Epidermal melanocyte (primary cell): ENCODE measurements around the gene DENR.

Source experiments
- DNase-seq: peaks from one replicate; pipeline ENCODE4 v3.0.0; 2011; ENCODE audit warnings: low spot score; ENCODE audit not compliant: insufficient read length

DENR gene

GRCh38 chr12:122819209-122819785 is 66.7 kb downstream of the DENR start:
- DNase-seq: no peak

GRCh38 chr12:122820138-122820537 is 67.5 kb downstream of the DENR start:
- no peak for DNase-seq
